HEK293T (cell line): ENCODE results near the gene FNDC11.
"Not testable (repeated sequence)": the region's sequence is repeated elsewhere in the genome, so short reads cannot be mapped to it uniquely, and the experiment has no call there.

Experiments
- CTCF ChIA-PET: fragments of 350-600 bp; formaldehyde crosslinking; extraction: SDS; loops from one replicate; lab custom pipeline; 2021; ENCODE audit warnings: antibody characterized with exemption, inconsistent platforms; lab: Yijun Ruan, JAX
- POLR2A ChIA-PET: fragments of 350-600 bp; formaldehyde crosslinking; extraction: SDS; loops from one replicate; lab custom pipeline; 2020; ENCODE audit warnings: antibody characterized with exemption, inconsistent platforms; lab: Yijun Ruan, JAX
- DNase-seq: peaks from one replicate; pipeline ENCODE4 v3.0.0; 2012; ENCODE audit warnings: mixed read lengths; ENCODE audit errors: extremely low spot score
- ARNT ChIP-seq: fragments of 450-650 bp; IDR thresholded peaks from 2 replicates; pipeline ENCODE4 v1.6.1; 2017; ENCODE audit warnings: mild to moderate bottlenecking
- BHLHE40 ChIP-seq: fragments of 450-650 bp; IDR thresholded peaks from 2 replicates; pipeline ENCODE4 v1.6.1; 2016; ENCODE audit warnings: mild to moderate bottlenecking, moderate library complexity, borderline replicate concordance
- CTBP1 ChIP-seq: fragments of 450-650 bp; IDR thresholded peaks from 2 replicates; pipeline ENCODE4 v1.6.1; 2016; ENCODE audit warnings: borderline replicate concordance
- ELF4 ChIP-seq: fragments of 450-650 bp; IDR thresholded peaks from 2 replicates; pipeline ENCODE4 v1.6.1; 2017; ENCODE audit warnings: antibody characterized with exemption
- FOXA1 ChIP-seq: fragments of 450-650 bp; IDR thresholded peaks from 2 replicates; pipeline ENCODE4 v1.6.1; 2016; ENCODE audit warnings: mild to moderate bottlenecking
- FOXK2 ChIP-seq: fragments of 450-650 bp; IDR thresholded peaks from 2 replicates; pipeline ENCODE4 v1.6.1; 2016; ENCODE audit warnings: mild to moderate bottlenecking
- FOXM1 ChIP-seq: fragments of 450-650 bp; IDR thresholded peaks from 2 replicates; pipeline ENCODE4 v1.6.1; 2017; ENCODE audit warnings: mild to moderate bottlenecking, borderline replicate concordance
- HDGF ChIP-seq: fragments of 450-650 bp; IDR thresholded peaks from 2 replicates; pipeline ENCODE4 v1.6.1; 2017; ENCODE audit warnings: antibody characterized with exemption, borderline replicate concordance
- L3MBTL2 ChIP-seq: fragments of 450-650 bp; conservative IDR thresholded peaks from 2 replicates; pipeline ENCODE4 v1.6.1; 2016; ENCODE audit warnings: mild to moderate bottlenecking
- LEF1 ChIP-seq: fragments of 450-650 bp; IDR thresholded peaks from 2 replicates; pipeline ENCODE4 v1.6.1; 2017; ENCODE audit warnings: mild to moderate bottlenecking, borderline replicate concordance
- NFRKB ChIP-seq: fragments of 450-650 bp; IDR thresholded peaks from 2 replicates; pipeline ENCODE4 v1.6.1; 2016; ENCODE audit warnings: mild to moderate bottlenecking, moderate library complexity
- SP1 ChIP-seq: fragments of 450-650 bp; IDR thresholded peaks from 2 replicates; pipeline ENCODE4 v1.6.1; 2017
- SUZ12 ChIP-seq: fragments of 450-650 bp; IDR thresholded peaks from 2 replicates; pipeline ENCODE4 v1.6.1; 2016; ENCODE audit warnings: mild to moderate bottlenecking
- TARDBP ChIP-seq: fragments of 450-650 bp; IDR thresholded peaks from 2 replicates; pipeline ENCODE4 v1.6.1; 2016
- ZNF384 ChIP-seq: fragments of 450-650 bp; IDR thresholded peaks from 2 replicates; pipeline ENCODE4 v1.6.1; 2016
- TF ChIP-seq, protein P1 (sequence below): fragments of 450-650 bp; IDR thresholded peaks from 2 replicates; pipeline ENCODE4 v1.6.1; 2016

Gene FNDC11

DNA sequence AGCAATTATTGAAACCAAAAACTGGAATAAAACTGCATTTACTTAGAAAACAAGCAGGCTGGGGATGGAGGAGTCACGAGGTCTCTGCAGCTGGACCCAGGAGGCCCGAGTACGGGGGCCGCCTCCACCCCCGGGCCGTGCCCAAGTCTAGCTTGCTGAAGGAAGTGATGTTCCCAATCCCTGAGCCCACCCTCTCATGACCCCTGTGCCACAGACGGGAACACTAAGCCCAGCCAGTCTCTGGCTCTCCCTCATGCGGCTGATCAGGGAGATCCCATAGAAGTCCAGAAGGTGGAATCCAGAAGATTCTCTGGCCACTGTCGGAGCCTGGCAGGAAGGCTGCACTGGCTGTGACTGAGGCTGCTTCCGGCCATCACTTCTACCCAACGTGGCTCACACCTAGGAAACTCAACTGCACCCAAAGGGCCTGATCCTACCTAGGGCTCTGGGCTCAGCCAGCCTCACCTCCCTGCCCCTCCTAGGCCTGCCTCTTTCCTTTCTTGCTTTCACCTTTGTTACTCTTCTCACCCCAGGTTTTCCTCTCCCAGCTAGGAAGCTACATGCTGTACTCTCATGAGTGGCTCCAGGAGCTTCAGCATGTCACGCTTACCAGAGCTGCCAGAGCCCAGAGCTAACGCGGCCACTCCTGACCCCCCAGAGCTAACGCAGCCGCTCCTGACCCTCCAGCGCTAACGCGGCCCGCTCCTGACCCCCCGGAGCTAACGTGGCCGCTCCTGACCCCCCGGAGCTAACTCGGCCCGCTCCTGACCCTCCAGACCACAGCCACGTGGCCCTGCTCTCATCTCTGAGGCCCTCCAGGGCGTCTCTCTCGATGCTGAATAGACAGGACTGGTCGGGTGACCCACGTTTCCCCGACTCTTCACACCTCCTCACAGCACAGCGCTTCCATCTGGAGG, 44.8 kb downstream of the FNDC11 start:
- CTCF ChIA-PET = interaction anchor here (0.6 kb wide), 1 partner anchor 60 kb away, joined by 3 read pairs; the partner anchor contains the start of gene RTEL1
- no peak for DNase-seq
- TF ChIP-seq TARDBP (no peak), SUZ12 (no peak), FOXK2 (no peak), ELF4 (no peak), FOXA1 (no peak), BHLHE40 (no peak), LEF1 (no peak), L3MBTL2 (no peak), ARNT (no peak), NFRKB (no peak), FOXM1 (no peak), HDGF (no peak), CTBP1 (no peak), SP1 (no peak), ZNF384 (no peak)
- TF ChIP-seq, protein P1, sequence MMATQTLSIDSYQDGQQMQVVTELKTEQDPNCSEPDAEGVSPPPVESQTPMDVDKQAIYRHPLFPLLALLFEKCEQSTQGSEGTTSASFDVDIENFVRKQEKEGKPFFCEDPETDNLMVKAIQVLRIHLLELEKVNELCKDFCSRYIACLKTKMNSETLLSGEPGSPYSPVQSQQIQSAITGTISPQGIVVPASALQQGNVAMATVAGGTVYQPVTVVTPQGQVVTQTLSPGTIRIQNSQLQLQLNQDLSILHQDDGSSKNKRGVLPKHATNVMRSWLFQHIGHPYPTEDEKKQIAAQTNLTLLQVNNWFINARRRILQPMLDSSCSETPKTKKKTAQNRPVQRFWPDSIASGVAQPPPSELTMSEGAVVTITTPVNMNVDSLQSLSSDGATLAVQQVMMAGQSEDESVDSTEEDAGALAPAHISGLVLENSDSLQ = no peak
- POLR2A ChIA-PET = no interaction called here

DNA sequence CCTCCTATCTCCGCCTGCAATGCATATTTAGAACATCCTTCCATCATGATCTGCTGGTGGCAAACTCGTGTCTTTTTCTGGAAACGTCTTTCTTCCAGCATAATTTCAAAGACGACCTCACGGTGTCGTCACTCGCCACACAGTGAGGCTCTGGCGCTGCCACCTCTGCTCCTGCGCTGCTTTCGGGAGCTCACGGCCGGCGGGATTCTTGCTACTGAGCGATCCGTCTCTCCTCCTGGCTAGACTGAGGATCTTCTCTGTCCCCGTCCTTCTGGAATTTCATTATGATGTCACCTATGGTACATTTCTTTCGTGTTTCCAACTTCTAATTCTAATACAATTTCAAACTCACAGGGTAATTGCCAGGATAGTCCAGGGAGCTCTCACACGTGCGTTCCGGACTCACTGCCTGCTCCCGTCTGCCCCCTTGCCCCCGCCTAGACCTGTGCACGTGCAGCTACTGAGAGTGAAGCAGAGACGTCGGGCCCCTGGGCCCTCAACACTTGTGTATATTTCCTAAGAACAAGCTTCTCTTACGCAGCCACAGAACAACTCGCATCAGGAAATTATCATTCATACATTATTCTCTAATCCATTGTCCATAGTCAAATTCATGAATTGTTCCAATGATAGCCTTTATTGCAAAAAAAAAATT, 45.6 kb downstream of the FNDC11 start:
- ChIA-PET CTCF (no interaction called here), POLR2A (interaction anchor here (1.2 kb wide), 1 partner anchor 25 kb away, joined by 5 read pairs; the partner anchor contains the start of gene HELZ2)
- no peak for DNase-seq
- TF ChIP-seq NFRKB (no peak), SUZ12 (no peak)

DNA sequence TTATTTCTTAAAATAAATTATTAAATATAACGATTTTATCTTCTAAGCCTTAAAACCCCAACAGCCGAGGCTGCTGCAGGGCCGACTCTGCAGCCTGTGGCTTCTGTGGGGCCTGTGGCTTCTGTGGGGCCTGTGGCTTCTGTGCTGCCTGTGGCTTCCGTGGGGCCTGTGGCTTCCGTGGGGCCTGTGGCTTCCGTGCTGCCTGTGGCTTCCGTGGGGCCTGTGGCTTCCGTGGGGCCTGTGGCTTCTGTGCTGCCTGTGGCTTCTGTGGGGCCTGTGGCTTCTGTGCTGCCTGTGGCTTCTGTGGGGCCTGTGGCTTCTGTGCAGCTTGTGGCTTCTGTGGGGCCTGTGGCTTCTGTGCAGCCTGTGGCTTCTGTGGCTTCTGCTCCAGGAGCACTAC, 47.7 kb downstream of the FNDC11 start:
- POLR2A ChIA-PET, DNase-seq, CTCF ChIA-PET: not testable (repeated sequence)

DNA sequence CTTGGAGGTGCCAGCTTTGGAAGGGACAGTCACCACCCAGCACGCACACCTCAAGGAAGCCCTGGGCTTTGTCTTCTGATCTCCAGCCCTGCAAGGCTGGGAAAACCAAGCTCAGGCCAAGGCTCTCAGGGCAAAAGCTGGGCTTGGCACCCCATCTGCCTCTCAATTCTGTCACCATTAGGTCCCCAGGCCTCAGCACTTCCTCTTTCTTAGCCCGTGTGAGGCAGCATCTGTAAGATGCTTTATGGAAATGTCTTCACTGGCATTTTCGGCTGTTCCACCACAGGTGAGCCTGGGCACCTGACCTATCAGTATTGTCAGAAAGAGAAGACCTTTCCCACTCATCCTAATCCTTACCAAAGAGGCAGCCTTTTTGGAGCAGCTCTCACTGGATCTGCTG, 48.4 kb downstream of the FNDC11 start:
- TF ChIP-seq ARNT (no peak), LEF1 (no peak), FOXM1 (no peak), HDGF (no peak), ZNF384 (no peak), SUZ12 (no peak), BHLHE40 (no peak), FOXK2 (no peak), SP1 (no peak), NFRKB (no peak)
- no peak for DNase-seq
- POLR2A ChIA-PET = no interaction called here
- CTCF ChIA-PET = no interaction called here
